Fibroblast of lung (primary cell): ENCODE results near the gene DMBT1. TPM values are rescaled to one million over a fixed set of nuclear protein-coding genes. Genes with fewer than 3 reads are reported as not detected.

Source experiments
- DNase-seq, 2 donors: peaks; one replicate each; pipeline versions ENCODE4 v3.0.0 to v3.0.0-alpha.2; 2010; ENCODE audit warnings: low read depth in 2 of 2
- H2AFZ ChIP-seq: 2 replicates; pipeline ENCODE4 v1.5.1; 2012; ENCODE audit warnings: low read length, control low read depth, inconsistent platforms
- H3K27ac ChIP-seq: 2 replicates; pipeline ENCODE4 v1.5.1; 2011; ENCODE audit warnings: low read length, control low read depth; ENCODE audit not compliant: insufficient read depth
- H3K27me3 ChIP-seq: 2 replicates; pipeline ENCODE4 v1.5.1; 2011; ENCODE audit warnings: mild to moderate bottlenecking, low read length; ENCODE audit not compliant: control insufficient read depth, insufficient read depth
- H3K36me3 ChIP-seq: 2 replicates; pipeline ENCODE4 v1.5.1; 2011; ENCODE audit warnings: low read length; ENCODE audit not compliant: control insufficient read depth, insufficient read depth
- H3K4me1 ChIP-seq: 2 replicates; pipeline ENCODE4 v1.5.1; 2011; ENCODE audit warnings: low read length; ENCODE audit not compliant: control insufficient read depth, insufficient read depth; ENCODE audit errors: extremely low read depth
- H3K4me2 ChIP-seq: 2 replicates; pipeline ENCODE4 v1.5.1; 2011; ENCODE audit warnings: low read length, control low read depth; ENCODE audit not compliant: insufficient read depth; ENCODE audit errors: extremely low read depth
- H3K4me3 ChIP-seq, 4 experiments: fragments of 200-600 bp in 1 of 4; sonication (generic) in 1 of 4; replicated peaks in 1 of 4; 2 replicates each; pipeline ENCODE4 v1.5.1; 2011 to 2016; ENCODE audit warnings: low read length in 4 of 4, low read depth in 3 of 4, mild to moderate bottlenecking in 3 of 4, control low read depth in 2 of 4, inconsistent platforms in 1 of 4, mixed read lengths in 1 of 4; ENCODE audit not compliant: insufficient read depth in 1 of 4; ENCODE audit errors: control extremely low read depth in 1 of 4
- H3K79me2 ChIP-seq: 2 replicates; pipeline ENCODE4 v1.5.1; 2012; ENCODE audit warnings: mild to moderate bottlenecking, low read length, inconsistent platforms; ENCODE audit not compliant: control insufficient read depth, insufficient read depth
- H3K9ac ChIP-seq: 2 replicates; pipeline ENCODE4 v1.5.1; 2011; ENCODE audit warnings: mild to moderate bottlenecking, low read length, control low read depth; ENCODE audit not compliant: insufficient read depth
- H3K9me3 ChIP-seq: 2 replicates; pipeline ENCODE4 v1.5.1; 2012; ENCODE audit warnings: low read depth, low read length; ENCODE audit not compliant: control insufficient read depth, insufficient read depth
- H4K20me1 ChIP-seq: 2 replicates; pipeline ENCODE4 v1.5.1; 2011; ENCODE audit warnings: low read length; ENCODE audit not compliant: control insufficient read depth, insufficient read depth; ENCODE audit errors: extremely low read depth
- EZH2 ChIP-seq: IDR thresholded peaks from 2 replicates; pipeline ENCODE4 v1.5.1; 2012; ENCODE audit warnings: low read length, control low read depth, mild to moderate bottlenecking; ENCODE audit errors: missing control alignments
- polyA plus RNA-seq, 2 donors: library from polyadenylated mRNA; depleted of rRNA in 1 of 2; stranded (reverse) in 1 of 2; unstranded in 1 of 2; fragments of >200 nt; gene quantifications; 2 replicates each; pipeline ENCODE4 v1.2.1, GENCODE V29; 2011 to 2012; ENCODE audit warnings: missing spikeins in 1 of 2
- total RNA-seq: library from RNA; depleted of rRNA; stranded (reverse); fragments of >200 nt; gene quantifications from 2 replicates; pipeline ENCODE4 v1.2.1, GENCODE V29; 2014
- TF ChIP-seq, protein P1 (sequence below), 2 donors: IDR thresholded peaks in 1 of 2; conservative IDR thresholded peaks in 1 of 2; 1 replicate in 1 of 2; 2 replicates in 1 of 2; pipeline ENCODE4 v1.5.1; 2011 to 2012; ENCODE audit warnings: low read length in 2 of 2, control low read depth in 1 of 2, inconsistent platforms in 1 of 2, low read depth in 1 of 2, mild to moderate bottlenecking in 1 of 2

Gene DMBT1
- total and polyA plus RNA-seq, 2 donors (not counting 1 experiment from before 2014, with no cell fraction given), result under 0.01 TPM; not detected in 1

DNA sequence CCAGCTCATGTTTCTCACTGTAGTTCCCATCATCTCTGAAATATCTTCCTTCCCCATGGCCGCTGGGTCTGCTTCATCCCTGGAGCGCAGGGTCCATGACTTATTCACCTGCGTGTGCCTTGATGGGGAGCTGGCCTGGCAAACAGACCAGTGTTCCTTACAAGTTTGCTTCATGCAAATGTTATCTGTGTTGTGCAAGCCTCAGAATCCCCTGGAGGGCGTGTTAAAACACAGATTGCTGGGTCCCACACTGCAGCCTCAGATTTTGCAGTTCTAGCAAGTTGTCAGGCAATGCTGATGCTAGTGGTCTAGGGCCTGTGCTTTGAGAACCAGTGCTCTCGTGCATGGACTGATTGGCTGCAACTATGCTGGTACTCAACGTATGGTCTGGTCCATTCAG lies 7.2 kb upstream of the DMBT1 start:
- Histone ChIP-seq H3K4me3 (no peak overlapping the region), H4K20me1 (no peaks in the 10 kb centered on the region), H2AFZ (no peak overlapping the region), H3K4me2 (no peak overlapping the region), H3K9ac (no peak overlapping the region), H3K9me3 (no peaks in the 10 kb centered on the region), H3K79me2 (no peaks in the 10 kb centered on the region), H3K36me3 (no peaks in the 10 kb centered on the region), H3K27me3 (peaks cover 3% of the 10 kb centered on the region), H3K27ac (no peak overlapping the region), H3K4me1 (no peaks in the 10 kb centered on the region)
- no peak for TF ChIP-seq EZH2
- TF ChIP-seq, protein P1, sequence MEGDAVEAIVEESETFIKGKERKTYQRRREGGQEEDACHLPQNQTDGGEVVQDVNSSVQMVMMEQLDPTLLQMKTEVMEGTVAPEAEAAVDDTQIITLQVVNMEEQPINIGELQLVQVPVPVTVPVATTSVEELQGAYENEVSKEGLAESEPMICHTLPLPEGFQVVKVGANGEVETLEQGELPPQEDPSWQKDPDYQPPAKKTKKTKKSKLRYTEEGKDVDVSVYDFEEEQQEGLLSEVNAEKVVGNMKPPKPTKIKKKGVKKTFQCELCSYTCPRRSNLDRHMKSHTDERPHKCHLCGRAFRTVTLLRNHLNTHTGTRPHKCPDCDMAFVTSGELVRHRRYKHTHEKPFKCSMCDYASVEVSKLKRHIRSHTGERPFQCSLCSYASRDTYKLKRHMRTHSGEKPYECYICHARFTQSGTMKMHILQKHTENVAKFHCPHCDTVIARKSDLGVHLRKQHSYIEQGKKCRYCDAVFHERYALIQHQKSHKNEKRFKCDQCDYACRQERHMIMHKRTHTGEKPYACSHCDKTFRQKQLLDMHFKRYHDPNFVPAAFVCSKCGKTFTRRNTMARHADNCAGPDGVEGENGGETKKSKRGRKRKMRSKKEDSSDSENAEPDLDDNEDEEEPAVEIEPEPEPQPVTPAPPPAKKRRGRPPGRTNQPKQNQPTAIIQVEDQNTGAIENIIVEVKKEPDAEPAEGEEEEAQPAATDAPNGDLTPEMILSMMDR (conservative IDR thresholded peaks at IDR 0.05 in 1 of 2, IDR thresholded peaks at IDR 0.05 in 1 of 2; ENCODE audit: low read depth in 1 of 2, low read length in 2 of 2), result no peak
- DNase-seq, result no peak

DNA sequence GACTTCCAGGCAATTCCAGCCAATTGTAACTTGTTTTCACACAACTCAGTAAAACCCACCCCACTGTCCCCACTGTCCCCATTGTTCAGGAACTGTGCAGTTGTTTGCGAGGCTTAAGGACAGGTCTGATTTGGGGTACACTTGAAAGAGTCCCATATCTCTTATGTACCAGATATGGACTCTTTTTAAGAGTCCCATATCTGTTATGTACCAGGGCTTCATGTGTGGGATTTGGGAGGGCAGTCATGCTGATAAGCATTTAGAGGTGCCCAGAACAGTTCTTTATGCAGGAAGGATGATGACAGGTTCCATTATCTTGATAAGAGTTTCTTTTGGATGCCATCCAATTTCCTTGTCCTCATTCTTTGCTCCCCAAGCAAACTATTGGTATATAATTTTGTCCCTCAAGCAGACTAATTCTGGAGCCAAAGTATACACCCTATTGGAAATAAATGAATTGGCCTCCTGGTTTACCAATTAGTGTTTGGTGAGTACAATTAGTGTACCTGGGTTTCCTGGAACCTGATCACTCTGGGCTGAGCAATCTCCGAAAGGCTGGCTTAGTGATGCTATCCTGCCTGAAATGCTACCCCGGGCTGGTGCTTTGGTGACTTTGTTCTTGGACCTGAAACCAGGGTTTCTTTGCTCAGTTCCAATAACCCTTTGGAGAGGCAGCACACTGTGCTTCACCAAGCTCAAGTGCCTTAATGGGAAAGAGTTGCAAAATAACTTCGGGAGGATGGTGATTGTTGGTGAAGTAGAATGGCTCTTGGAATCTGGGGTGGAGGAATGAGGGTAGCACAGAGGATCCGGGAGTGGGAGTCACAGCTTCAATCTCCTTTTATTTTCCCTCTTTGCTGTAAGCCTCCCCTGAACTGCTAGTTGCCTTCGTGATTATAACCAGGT lies 6.2 kb upstream of the DMBT1 start:
- Histone ChIP-seq H3K36me3 (no peaks in the 10 kb centered on the region), H3K4me3 (no peak overlapping the region), H3K9ac (no peak overlapping the region), H3K27me3 (no peaks in the 10 kb centered on the region), H2AFZ (no peak overlapping the region), H3K9me3 (no peaks in the 10 kb centered on the region), H4K20me1 (no peaks in the 10 kb centered on the region), H3K79me2 (no peaks in the 10 kb centered on the region), H3K4me2 (no peak overlapping the region), H3K27ac (no peak overlapping the region), H3K4me1 (no peaks in the 10 kb centered on the region)
- no peak for DNase-seq
- TF ChIP-seq, protein P1 (conservative IDR thresholded peaks at IDR 0.05 in 1 of 2, IDR thresholded peaks at IDR 0.05 in 1 of 2; ENCODE audit: low read depth in 1 of 2, low read length in 2 of 2), result no peak
- no peak for TF ChIP-seq EZH2

DNA sequence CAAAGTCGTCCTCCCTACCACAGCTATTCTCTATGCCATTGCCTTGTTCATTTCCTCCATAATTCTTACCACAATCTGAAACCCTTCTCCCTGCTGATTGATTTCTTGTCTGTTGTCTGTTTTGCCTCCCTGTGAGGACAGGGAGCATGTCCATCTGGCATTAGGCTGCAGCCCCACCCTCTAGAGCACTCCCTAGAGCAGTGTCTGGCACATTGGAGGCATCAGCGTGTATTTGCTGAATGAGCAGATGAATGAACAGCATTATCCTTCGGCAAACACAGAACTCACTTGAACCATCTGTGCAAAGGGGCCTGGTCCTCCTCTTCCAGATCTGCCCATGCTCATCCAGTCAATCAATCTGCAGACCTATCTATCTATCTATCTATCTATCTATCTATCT lies 5.1 kb upstream of the DMBT1 start:
- H2AFZ ChIP-seq, result no peak overlapping the region
- H3K79me2 ChIP-seq, result no peaks in the 10 kb centered on the region
- no peaks in the 10 kb centered on the region for H3K27me3 ChIP-seq
- H3K9me3 ChIP-seq, result no peaks in the 10 kb centered on the region
- no peak for TF ChIP-seq EZH2
- TF ChIP-seq, protein P1 (conservative IDR thresholded peaks at IDR 0.05 in 1 of 2, IDR thresholded peaks at IDR 0.05 in 1 of 2; ENCODE audit: low read depth in 1 of 2, low read length in 2 of 2), result no peak
- no peaks in the 10 kb centered on the region for H3K36me3 ChIP-seq
- no peak overlapping the region for H3K4me2 ChIP-seq
- no peaks in the 10 kb centered on the region for H3K4me1 ChIP-seq
- H4K20me1 ChIP-seq, result no peaks in the 10 kb centered on the region
- no peak overlapping the region for H3K27ac ChIP-seq
- no peak overlapping the region for H3K4me3 ChIP-seq
- H3K9ac ChIP-seq, result no peak overlapping the region
- no peak for DNase-seq
